GM23248 (cell line): Measurements from ENCODE around the gene TSSC4.

Experiments
- EZH2 ChIP-seq: fragments of 200-600 bp; sonication (generic); IDR thresholded peaks from 2 replicates; pipeline ENCODE4 v1.6.1; 2018; ENCODE audit warnings: antibody characterized with exemption, mild to moderate bottlenecking; ENCODE audit not compliant: insufficient read depth, poor library complexity, severe bottlenecking
- EZH2phosphoT487 ChIP-seq: fragments of 200-600 bp; sonication (generic); IDR thresholded peaks from 2 replicates; pipeline ENCODE4 v1.6.1; 2018; ENCODE audit warnings: antibody characterized with exemption, moderate library complexity, mild to moderate bottlenecking, low read depth; ENCODE audit not compliant: insufficient read depth

GRCh38 chr11:2386591-2386990 lies 14.0 kb upstream of the TSSC4 start:
- TF ChIP-seq EZH2 (no peak), EZH2phosphoT487 (no peak)
